Ishikawa (cell line): Measurements from ENCODE around the gene LCLAT1.

Experiments used
- CEBPB ChIP-seq: IDR thresholded peaks from 2 replicates; pipeline ENCODE4 v1.6.1; 2012
- CREB1 ChIP-seq: IDR thresholded peaks from 2 replicates; pipeline ENCODE4 v1.6.1; 2012; ENCODE audit warnings: low read depth
- EGR1 ChIP-seq: IDR thresholded peaks from 2 replicates; pipeline ENCODE4 v1.6.1; 2012
- EP300 ChIP-seq: IDR thresholded peaks from 2 replicates; pipeline ENCODE4 v1.6.1; 2012; ENCODE audit warnings: borderline replicate concordance
- FOXM1 ChIP-seq: IDR thresholded peaks from 2 replicates; pipeline ENCODE4 v1.6.1; 2012; ENCODE audit warnings: low read depth, borderline replicate concordance
- MAX ChIP-seq: IDR thresholded peaks from 2 replicates; pipeline ENCODE4 v1.6.1; 2012
- RAD21 ChIP-seq: IDR thresholded peaks from 2 replicates; pipeline ENCODE4 v1.6.1; 2012; ENCODE audit warnings: low read depth
- REST ChIP-seq: IDR thresholded peaks from 2 replicates; pipeline ENCODE4 v1.6.1; 2012; ENCODE audit warnings: low read depth, mild to moderate bottlenecking
- TAF1 ChIP-seq: IDR thresholded peaks from 2 replicates; pipeline ENCODE4 v1.6.1; 2012; ENCODE audit warnings: low read depth, mild to moderate bottlenecking
- TCF12 ChIP-seq: IDR thresholded peaks from 2 replicates; pipeline ENCODE4 v1.6.1; 2012; ENCODE audit warnings: low read depth
- YY1 ChIP-seq: IDR thresholded peaks from 2 replicates; pipeline ENCODE4 v1.6.1; 2012; ENCODE audit warnings: low read depth
- ZBTB7A ChIP-seq: IDR thresholded peaks from 2 replicates; pipeline ENCODE4 v1.6.1; 2012; ENCODE audit warnings: low read depth

- TF ChIP-seq REST (no peak), TAF1 (no peak), EGR1 (no peak), EP300 (no peak), MAX (no peak), FOXM1 (no peak), ZBTB7A (no peak), CEBPB (no peak), CREB1 (no peak), YY1 (no peak), TCF12 (no peak), RAD21 (no peak)
These were observed 218.8 kb downstream of the LCLAT1 start for GRCh38 chr2:30665761-30666265.
